K562 (cell line): ENCODE results near the gene SND1. TPM values are rescaled to one million over a fixed set of nuclear protein-coding genes. Genes with fewer than 3 reads are reported as not detected.

ENCODE experiments used
- ATAC-seq: fragments of 200-7000 bp; cut with Tn5 transposase; 3 replicates; pipeline ENCODE4 v1.9.1; 2020; ENCODE audit warnings: moderate library complexity
- BruUV-seq: library from RNA; stranded (reverse); fragments of 400-500 nt; replicated peaks from 2 replicates; lab custom pipeline; 2021; lab: Mats Ljungman, UMichigan
- CTCF ChIA-PET: fragments of 300-600 bp; formaldehyde crosslinking; extraction: SDS; loops from one replicate; lab custom pipeline; 2021; ENCODE audit warnings: low intra/inter-chr PET ratio; lab: Yijun Ruan, JAX
- POLR2A ChIA-PET: fragments of 300-600, 350-650 bp; sonication (Branson Sonifier 250); formaldehyde crosslinking; extraction: SDS; loops from one replicate; lab custom pipeline; 2021; ENCODE audit warnings: antibody characterized with exemption, inconsistent platforms; lab: Yijun Ruan, JAX
- DNase-seq, 4 experiments: peaks; one replicate each; pipeline versions ENCODE4 v3.0.0 to v3.0.0-alpha.2; 2011 to 2018; ENCODE audit warnings: low spot score in 3 of 4, mixed read lengths in 3 of 4; ENCODE audit errors: extremely low read depth in 1 of 4
- FAIRE-seq: peaks from 2 replicates; lab custom pipeline; 2011; peaks lifted over from hg19 to GRCh38; lab: Jason Lieb, UNC
- H2AFZ ChIP-seq: 2 replicates; pipeline ENCODE4 v1.6.0; 2011; ENCODE audit warnings: low read depth, low read length, control low read depth, inconsistent platforms
- H3K27ac ChIP-seq: fragments of 200-600 bp; 3 replicates; pipeline ENCODE4 v1.8.0; 2011; ENCODE audit warnings: low read depth, mild to moderate bottlenecking, control low read depth, inconsistent platforms, low read length, moderate library complexity, mixed read lengths; ENCODE audit errors: extremely low read depth
- H3K27me3 ChIP-seq, 2 experiments: fragments of 300-600 bp in 1 of 2; 2 replicates in 1 of 2; 3 replicates in 1 of 2; pipeline versions ENCODE4 v1.6.0 to v1.8.0; 2011; ENCODE audit warnings: inconsistent platforms in 2 of 2, low read length in 2 of 2, mild to moderate bottlenecking in 1 of 2, mixed read lengths in 1 of 2, moderate library complexity in 1 of 2; ENCODE audit not compliant: control insufficient read depth in 2 of 2, insufficient read depth in 2 of 2
- H3K36me3 ChIP-seq: fragments of 300-600 bp; 3 replicates; pipeline ENCODE4 v1.8.0; 2011; ENCODE audit warnings: mild to moderate bottlenecking, low read length, inconsistent platforms; ENCODE audit not compliant: control insufficient read depth, insufficient read depth
- H3K4me1 ChIP-seq, 2 experiments: fragments of 200-600 bp in 1 of 2; replicated peaks in 1 of 2; 2 replicates in 1 of 2; 3 replicates in 1 of 2; pipeline versions ENCODE4 v1.5.1 to v1.8.0; 2011; ENCODE audit warnings: inconsistent platforms in 2 of 2, low read length in 2 of 2, mild to moderate bottlenecking in 1 of 2, mixed read lengths in 1 of 2, moderate library complexity in 1 of 2; ENCODE audit not compliant: control insufficient read depth in 2 of 2, insufficient read depth in 2 of 2
- H3K4me2 ChIP-seq: 2 replicates; pipeline ENCODE4 v1.6.1; 2011; ENCODE audit warnings: low read length, control low read depth, inconsistent platforms, mixed read lengths; ENCODE audit not compliant: insufficient read depth
- H3K4me3 ChIP-seq: fragments of 200-600 bp; sonication (generic), shearing (Covaris generic); 2 replicates; pipeline ENCODE4 v1.5.1; 2016; ENCODE audit warnings: control low read depth, inconsistent platforms
- H3K79me2 ChIP-seq: fragments of 200-600 bp; 3 replicates; pipeline ENCODE4 v1.8.0; 2011; ENCODE audit warnings: low read length, inconsistent platforms; ENCODE audit not compliant: control insufficient read depth, insufficient read depth
- H3K9ac ChIP-seq, 2 experiments: 2 replicates each; pipeline versions ENCODE4 v1.6.0 to v1.6.1; 2011; ENCODE audit warnings: low read depth in 2 of 2, low read length in 2 of 2, control low read depth in 1 of 2, inconsistent platforms in 1 of 2, mild to moderate bottlenecking in 1 of 2, mixed read lengths in 1 of 2; ENCODE audit not compliant: insufficient read depth in 1 of 2
- H3K9me1 ChIP-seq: one replicate; pipeline ENCODE4 v1.6.0; 2011; ENCODE audit warnings: inconsistent platforms, mild to moderate bottlenecking, low read length, moderate library complexity; ENCODE audit not compliant: control insufficient read depth, insufficient read depth
- H3K9me3 ChIP-seq: replicated peaks from 2 replicates; pipeline ENCODE4 v1.5.1; 2011; ENCODE audit warnings: low read depth, low read length, inconsistent platforms; ENCODE audit not compliant: control insufficient read depth, insufficient read depth
- H4K20me1 ChIP-seq: replicated peaks from 2 replicates; pipeline ENCODE4 v1.6.1; 2011; ENCODE audit warnings: low read length, inconsistent platforms, mixed read lengths; ENCODE audit not compliant: control insufficient read depth, insufficient read depth
- ARHGAP35 ChIP-seq: fragments of 450-650 bp; IDR thresholded peaks from 2 replicates; pipeline ENCODE4 v1.6.1; 2018; ENCODE audit not compliant: partially characterized antibody
- C11orf30 ChIP-seq: fragments of 450-650 bp; IDR thresholded peaks from 2 replicates; pipeline ENCODE4 v1.6.1; 2016; ENCODE audit warnings: low read depth, mild to moderate bottlenecking
- ETV6 ChIP-seq, 3 experiments: fragments of 150-350 bp in 1 of 3; sonication (generic) in 1 of 3; formaldehyde crosslinking in 1 of 3; IDR thresholded peaks; 2 replicates each; pipeline versions ENCODE4 v1.6.1 to v1.8.0; 2014 to 2022; ENCODE audit warnings: borderline replicate concordance in 2 of 3, low read depth in 2 of 3, antibody characterized with exemption in 1 of 3, low read length in 1 of 3, mild to moderate bottlenecking in 1 of 3, missing genetic modification reagents in 1 of 3
- GTF3C2 ChIP-seq: IDR thresholded peaks from 3 replicates; pipeline ENCODE4 v1.6.1; 2011; ENCODE audit warnings: borderline replicate concordance, mild to moderate bottlenecking, moderate library complexity; ENCODE audit not compliant: insufficient read length; ENCODE audit errors: extremely low read depth
- JUN ChIP-seq, 2 experiments: sonication (generic) in 1 of 2; formaldehyde crosslinking in 1 of 2; IDR thresholded peaks; 2 replicates each; pipeline versions ENCODE4 v1.6.1 to v1.8.0; 2012 to 2022; ENCODE audit warnings: borderline replicate concordance in 2 of 2, mild to moderate bottlenecking in 2 of 2, improper control_type of control experiment in 1 of 2, low read depth in 1 of 2, low read length in 1 of 2, missing genetic modification reagents in 1 of 2
- KLF16 ChIP-seq: IDR thresholded peaks from 2 replicates; pipeline ENCODE4 v1.6.1; 2016; ENCODE audit warnings: antibody characterized with exemption
- NFYB ChIP-seq: IDR thresholded peaks from 2 replicates; pipeline ENCODE4 v1.6.1; 2011; ENCODE audit warnings: mild to moderate bottlenecking, moderate library complexity; ENCODE audit not compliant: insufficient read length; ENCODE audit errors: extremely low read depth
- PCBP1 ChIP-seq: fragments of 200-400 bp; formaldehyde crosslinking; IDR thresholded peaks from 2 replicates; pipeline ENCODE4 v1.6.1; 2018; ENCODE audit warnings: mild to moderate bottlenecking, low read depth, low read length; ENCODE audit not compliant: poor library complexity, severe bottlenecking
- PHB2 ChIP-seq: fragments of 450-650 bp; IDR thresholded peaks from 2 replicates; pipeline ENCODE4 v1.6.1; 2017; ENCODE audit warnings: low read depth
- POLR3G ChIP-seq: IDR thresholded peaks from 2 replicates; pipeline ENCODE4 v1.6.1; 2011; ENCODE audit not compliant: insufficient read length, insufficient replicate concordance; ENCODE audit errors: extremely low read depth
- TARDBP ChIP-seq: fragments of 450-650 bp; IDR thresholded peaks from 2 replicates; pipeline ENCODE4 v1.6.1; 2016
- ZFP36 ChIP-seq: fragments of 150-350 bp; IDR thresholded peaks from 2 replicates; pipeline ENCODE4 v1.6.1; 2018; ENCODE audit warnings: low read length, low read depth; ENCODE audit not compliant: partially characterized antibody
- ZMIZ1 ChIP-seq, 2 experiments: fragments of 150-350 bp in 1 of 2; IDR thresholded peaks; 2 replicates each; pipeline ENCODE4 v1.6.1; 2012 to 2016; ENCODE audit warnings: low read depth in 2 of 2, low read length in 2 of 2, mild to moderate bottlenecking in 1 of 2, moderate library complexity in 1 of 2
- ZNF124 ChIP-seq: sonication (generic); formaldehyde crosslinking; IDR thresholded peaks from 2 replicates; pipeline ENCODE4 v1.8.1; 2022; ENCODE audit warnings: missing genetic modification reagents
- ZNF561 ChIP-seq: fragments of 450-650 bp; formaldehyde crosslinking; conservative IDR thresholded peaks from 2 replicates; pipeline ENCODE4 v1.4.0; 2020; ENCODE audit warnings: mild to moderate bottlenecking, moderate library complexity
- ZZZ3 ChIP-seq: fragments of 450-650 bp; IDR thresholded peaks from 2 replicates; pipeline ENCODE4 v1.6.1; 2016; ENCODE audit warnings: antibody characterized with exemption, mild to moderate bottlenecking, moderate library complexity
- WGBS: fragments of 100-300 bp; shearing (Covaris generic); methylation state at CpG from one replicate; pipeline ENCODE4 v1.1.6; 2016; ENCODE audit warnings: low coverage, mixed read lengths; ENCODE audit not compliant: insufficient coverage; ENCODE audit errors: missing lambda C conversion rate; 5-methylcytosine and 5-hydroxymethylcytosine counted together
- in situ Hi-C: fragments of 300-500 bp; cut with MboI; formaldehyde crosslinking; loops from 4 replicates; pipeline ENCODE4 v1.15.0; 2018; ENCODE audit warnings: inconsistent platforms, mixed read lengths
- intact Hi-C: fragments of 100-400 bp; cut with micrococcal nuclease; formaldehyde crosslinking; loops from 2 replicates; pipeline ENCODE4 v1.14.2; 2022
- polyA plus RNA-seq, 8 experiments: library from polyadenylated mRNA; depleted of rRNA in 4 of 8; stranded (reverse) in 5 of 8; unstranded in 3 of 8; fragments of >200 nt; fragmentation: Nextera tagmentation in 2 of 8; fragmentation: Illumina TruSeq in 1 of 8; extraction: Ambion mirVana in 2 of 8; extraction: Trizol in 1 of 8; gene quantifications; 2 replicates each; pipeline versions ENCODE4 v1.2.1 to v1.2.3, GENCODE V29; 2011 to 2014; ENCODE audit warnings: inconsistent platforms in 1 of 8, missing spikeins in 1 of 8
- total RNA-seq, 7 experiments: library from RNA; depleted of rRNA in 6 of 7; stranded (reverse); fragments of >200 nt in 6 of 7; fragmentation: Illumina TruSeq in 2 of 7; extraction: Trizol in 2 of 7; gene quantifications; 2 replicates each; pipeline versions ENCODE4 v1.2.1 to v1.2.3, GENCODE V29; 2011 to 2021; ENCODE audit warnings: low replicate concordance in 1 of 7

Gene SND1
- total and polyA plus RNA-seq, 9 of the 15 experiments (the other 6 are each of a cell fraction or from before 2014, with no cell fraction given): 46.5 to 307 (median 191) TPM

- Histone ChIP-seq H3K79me2 (peaks cover 82% of the 10 kb centered on the region), H4K20me1 (peaks cover 32% of the 10 kb centered on the region), H2AFZ (no peak overlapping the region), H3K4me3 (no peak overlapping the region), H3K4me1 (peaks cover 40 to 80% of the 10 kb centered on the region in 2 experiments), H3K27ac (peak overlapping the region; percentile 28; the same call in 1 of the 3 replicates), H3K9ac (peak overlapping the region; percentile 2 to 16; a peak in 1 of 4 replicates), H3K36me3 (peaks cover 60% of the 10 kb centered on the region), H3K9me3 (no peaks in the 10 kb centered on the region), H3K9me1 (peaks cover 15% of the 10 kb centered on the region), H3K27me3 (no peaks in the 10 kb centered on the region), H3K4me2 (peak overlapping the region; percentile 44; the same call in 1 of the 2 replicates)
- ATAC-seq (no peak), FAIRE-seq (no peak), DNase-seq (no peak)
- 68% methylated on average over 5 of the region's 5 CpGs for WGBS
- in situ Hi-C loops: no loop called here
- no TSS peak for BruUV-seq
- ChIA-PET POLR2A (interaction anchor here (0.6 to 2.4 kb wide), 10 partner anchors 11 to 447 kb away, joined by 3 to 10 read pairs (median 4); partner anchors contain the start of gene RBM28), CTCF (no interaction called here)
- intact Hi-C loops: no loop called here
- no peak for TF ChIP-seq ARHGAP35
- no peak for TF ChIP-seq ZNF124 (CRISPR knock-in tag)
- no peak for TF ChIP-seq TARDBP
- no peak for TF ChIP-seq ETV6 (IDR thresholded peaks at IDR 0.05; ENCODE audit: borderline replicate concordance in 1 of 2, low read depth in 2 of 2, low read length in 1 of 2)
- TF ChIP-seq ETV6 (CRISPR knock-in tag; IDR thresholded peaks at IDR 0.05; ENCODE audit: borderline replicate concordance): no peak
- no peak for TF ChIP-seq ZZZ3
- no peak for TF ChIP-seq JUN (IDR thresholded peaks at IDR 0.05; ENCODE audit: borderline replicate concordance, low read depth, low read length)
- no peak for TF ChIP-seq JUN (CRISPR knock-in tag; IDR thresholded peaks at IDR 0.05; ENCODE audit: borderline replicate concordance)
- no peak for TF ChIP-seq ZMIZ1 (IDR thresholded peaks at IDR 0.05; ENCODE audit: low read depth in 2 of 2, low read length in 2 of 2)
- no peak for TF ChIP-seq GTF3C2
- no peak for TF ChIP-seq POLR3G
- no peak for TF ChIP-seq ZFP36
- TF ChIP-seq PHB2: no peak
- no peak for TF ChIP-seq NFYB
- no peak for TF ChIP-seq KLF16
- no peak for TF ChIP-seq C11orf30
- no peak for TF ChIP-seq PCBP1
- TF ChIP-seq ZNF561 (CRISPR knock-in tag): no peak
Measured at GRCh38 chr7:127896659-127897058, 244.7 kb downstream of the SND1 start.
